ENCODE measurements around the gene GRIN1.

The GRIN1 gene

GRCh38 chr9:137178201-137178938 is 39.4 kb downstream of the GRIN1 start:
- H3K4me3 ChIP-seq (ENCODE audit: low read depth, low read length) = no peak overlapping the region
- ChIA-PET POLR2A (no interaction called here), CTCF (interaction anchor here (0.9 to 5.4 kb wide), 5 partner anchors 9 to 58 kb away, joined by 3 to 30 read pairs (median 6); partner anchors contain the start of genes ANAPC2, LRRC26 and SSNA1)
- TF ChIP-seq CTCF (IDR thresholded peaks at IDR 0.05; ENCODE audit: insufficient read depth, low read length, missing control alignments) = no peak
- no peak for DNase-seq (ENCODE audit: low read depth, low spot score)

GRCh38 chr9:137178939-137179630 is 40.1 kb downstream of the GRIN1 start:
- CTCF ChIA-PET = interaction anchor here (0.9 to 2.1 kb wide), 3 partner anchors 10 to 58 kb away, joined by 3 to 7 read pairs (median 3); partner anchors contain the start of gene LRRC26
- no peak for TF ChIP-seq CTCF (IDR thresholded peaks at IDR 0.05; ENCODE audit: insufficient read depth, low read length, missing control alignments)
- no peak for DNase-seq (ENCODE audit: low read depth, low spot score)
- no peak overlapping the region for H3K4me3 ChIP-seq (ENCODE audit: low read depth, low read length)
- POLR2A ChIA-PET = no interaction called here

- H3K4me3 ChIP-seq (ENCODE audit: low read depth, low read length) = no peak overlapping the region
- POLR2A ChIA-PET = no interaction called here
- DNase-seq (ENCODE audit: low read depth, low spot score) = no peak
- CTCF ChIA-PET = interaction anchor here (0.9 to 2.1 kb wide), 2 partner anchors 10 to 25 kb away, joined by 3 to 7 read pairs; partner anchors contain the start of gene LRRC26
- TF ChIP-seq CTCF (IDR thresholded peaks at IDR 0.05; ENCODE audit: insufficient read depth, low read length, missing control alignments) = no peak
Observed at GRCh38 chr9:137179761-137180160, 40.8 kb downstream of the GRIN1 start.

GRCh38 chr9:137180491-137180890 is 41.5 kb downstream of the GRIN1 start:
- CTCF ChIA-PET = interaction anchor here (0.9 kb wide), 1 partner anchor 42 kb away, joined by 4 read pairs; the partner anchor contains the start of gene RNF208
- DNase-seq (ENCODE audit: low read depth, low spot score) = no peak
- H3K4me3 ChIP-seq (ENCODE audit: low read depth, low read length) = no peak overlapping the region
- TF ChIP-seq CTCF (IDR thresholded peaks at IDR 0.05; ENCODE audit: insufficient read depth, low read length, missing control alignments) = no peak
- POLR2A ChIA-PET = interaction anchor here (0.8 kb wide), 1 partner anchor 20 kb away, joined by 3 read pairs; no protein-coding TSS in a partner anchor

- no peak for TF ChIP-seq CTCF (IDR thresholded peaks at IDR 0.05; ENCODE audit: insufficient read depth, low read length, missing control alignments)
- ChIA-PET POLR2A (no interaction called here), CTCF (no interaction called here)
- no peak for DNase-seq (ENCODE audit: low read depth, low spot score)
- H3K4me3 ChIP-seq (ENCODE audit: low read depth, low read length) = no peak overlapping the region
Observed at GRCh38 chr9:137181680-137182079, 42.7 kb downstream of the GRIN1 start.

- POLR2A ChIA-PET = interaction anchor here (0.6 kb wide), 1 partner anchor 8 kb away, joined by 4 read pairs; no protein-coding TSS in a partner anchor
- CTCF ChIA-PET = no interaction called here
- DNase-seq (ENCODE audit: low read depth, low spot score) = no peak
- no peak for TF ChIP-seq CTCF (IDR thresholded peaks at IDR 0.05; ENCODE audit: insufficient read depth, low read length, missing control alignments)
- H3K4me3 ChIP-seq (ENCODE audit: low read depth, low read length) = no peak overlapping the region
Observed at GRCh38 chr9:137182836-137183235, 43.9 kb downstream of the GRIN1 start.

Measured in AG04449 (cell line).